CD8-positive, alpha-beta memory T cell (primary cell): ENCODE data around the gene CXorf66. TPM values are rescaled to one million over a fixed set of nuclear protein-coding genes. Genes with fewer than 3 reads are reported as not detected.

Source experiments
- CTCF ChIA-PET: fragments of 350-600 bp; sonication (Branson Sonifier 250); formaldehyde crosslinking; loops from one replicate; lab custom pipeline; 2021; ENCODE audit warnings: antibody characterized with exemption; lab: Charles Lee
- POLR2A ChIA-PET: fragments of 350-600 bp; sonication (Branson Sonifier 250); formaldehyde crosslinking; loops from one replicate; lab custom pipeline; 2021; ENCODE audit warnings: antibody characterized with exemption; lab: Charles Lee
- DNase-seq, 5 donors: peaks; one replicate each; pipeline versions ENCODE4 v3.0.0 to v3.0.0-alpha.2; 2020 to 2022; ENCODE audit warnings: mixed read lengths in 1 of 5
- H3K27ac ChIP-seq: one replicate; pipeline ENCODE4 v1.7.0; 2013; ENCODE audit warnings: low read depth, mild to moderate bottlenecking, low read length, moderate library complexity
- H3K27me3 ChIP-seq: 2 replicates; pipeline ENCODE4 v1.7.0; 2013; ENCODE audit warnings: low read length, mild to moderate bottlenecking; ENCODE audit not compliant: insufficient read depth, poor library complexity, severe bottlenecking
- H3K36me3 ChIP-seq: 2 replicates; pipeline ENCODE4 v1.7.0; 2013; ENCODE audit warnings: mild to moderate bottlenecking, low read length, moderate library complexity; ENCODE audit not compliant: insufficient read depth
- H3K4me1 ChIP-seq: 2 replicates; pipeline ENCODE4 v1.7.0; 2013; ENCODE audit warnings: mild to moderate bottlenecking, low read length, moderate library complexity; ENCODE audit not compliant: insufficient read depth
- H3K4me3 ChIP-seq: 2 replicates; pipeline ENCODE4 v1.7.0; 2013; ENCODE audit warnings: mild to moderate bottlenecking, low read length
- H3K9me3 ChIP-seq: 2 replicates; pipeline ENCODE4 v1.7.0; 2013; ENCODE audit warnings: mild to moderate bottlenecking, low read length
- H3K27ac Mint-ChIP-seq, 8 donors: one replicate each; pipeline ENCODE4 v1.8.0; 2020 to 2021; ENCODE audit warnings: mixed read lengths in 8 of 8, mild to moderate bottlenecking in 6 of 8, inconsistent platforms in 3 of 8, moderate library complexity in 3 of 8
- H3K27me3 Mint-ChIP-seq, 2 donors: one replicate each; pipeline ENCODE4 v1.8.0; 2020 to 2021; ENCODE audit warnings: mixed read lengths in 2 of 2, mild to moderate bottlenecking in 1 of 2, moderate library complexity in 1 of 2
- H3K36me3 Mint-ChIP-seq, 3 donors: one replicate each; pipeline ENCODE4 v1.8.0; 2020 to 2021; ENCODE audit warnings: mixed read lengths in 3 of 3, inconsistent platforms in 1 of 3, mild to moderate bottlenecking in 1 of 3
- H3K4me1 Mint-ChIP-seq, 3 donors: one replicate each; pipeline ENCODE4 v1.8.0; 2020 to 2021; ENCODE audit warnings: mixed read lengths in 3 of 3, inconsistent platforms in 1 of 3, mild to moderate bottlenecking in 1 of 3
- H3K4me3 Mint-ChIP-seq, 7 donors: one replicate each; pipeline ENCODE4 v1.8.0; 2020 to 2021; ENCODE audit warnings: mixed read lengths in 7 of 7, mild to moderate bottlenecking in 6 of 7, moderate library complexity in 4 of 7, inconsistent platforms in 2 of 7
- H3K9me3 Mint-ChIP-seq, 5 donors: one replicate each; pipeline ENCODE4 v1.8.0; 2020 to 2022; ENCODE audit warnings: mixed read lengths in 5 of 5, mild to moderate bottlenecking in 3 of 5, moderate library complexity in 2 of 5, inconsistent platforms in 1 of 5
- polyA plus RNA-seq: library from polyadenylated mRNA; unstranded; fragments of 300-500 nt; fragmentation: Illumina TruSeq; gene quantifications from one replicate; pipeline ENCODE4 v1.2.3, GENCODE V29; 2021
- total RNA-seq, 2 experiments: library from RNA; stranded (reverse); gene quantifications; one replicate each; pipeline ENCODE4 v1.2.3, GENCODE V29; 2021

The CXorf66 gene
- total and polyA plus RNA-seq, 3 experiments from 2014 or later: not detected

GRCh38 chrX:139932073-139932900 lies 33.0 kb downstream of the CXorf66 start:
- no peaks in the 10 kb centered on the region for H3K9me3 Mint-ChIP-seq
- peaks cover 9% of the 10 kb centered on the region for H3K4me1 ChIP-seq
- H3K4me3 ChIP-seq: peak overlapping the region; percentile 42
- H3K27me3 Mint-ChIP-seq: peaks cover 0 to 8% of the 10 kb centered on the region in 2 donors
- H3K36me3 ChIP-seq: no peaks in the 10 kb centered on the region
- H3K4me3 Mint-ChIP-seq: peak overlapping the region; percentile 89 to 99 (median 91)
- DNase-seq: peak in 4 of 5 donors; percentile 41 to 63 (median 48)
- H3K4me1 Mint-ChIP-seq: peaks cover 22 to 29% (median 27%) of the 10 kb centered on the region in 3 donors
- H3K9me3 ChIP-seq: no peaks in the 10 kb centered on the region
- peak overlapping the region; percentile 91 to 99 (median 95) for H3K27ac Mint-ChIP-seq
- CTCF ChIA-PET: no interaction called here
- H3K27ac ChIP-seq: peak overlapping the region; percentile 83
- H3K27me3 ChIP-seq: no peaks in the 10 kb centered on the region
- peaks cover 0 to 3% (median 0%) of the 10 kb centered on the region in 3 donors for H3K36me3 Mint-ChIP-seq
- POLR2A ChIA-PET: no interaction called here

- Mint-ChIP-seq H3K27me3 (peaks cover 0 to 8% of the 10 kb centered on the region in 2 donors), H3K36me3 (peaks cover 0 to 3% (median 0%) of the 10 kb centered on the region in 3 donors), H3K9me3 (no peaks in the 10 kb centered on the region), H3K4me3 (peak overlapping the region; percentile 78 to 92 (median 83)), H3K4me1 (peaks cover 25 to 31% (median 29%) of the 10 kb centered on the region in 3 donors), H3K27ac (peak overlapping the region in 7 of 8 donors; percentile 47 to 87 (median 72))
- Histone ChIP-seq H3K4me3 (peak overlapping the region; percentile 42), H3K27me3 (no peaks in the 10 kb centered on the region), H3K4me1 (peaks cover 9% of the 10 kb centered on the region), H3K36me3 (no peaks in the 10 kb centered on the region), H3K9me3 (no peaks in the 10 kb centered on the region), H3K27ac (peak overlapping the region; percentile 83)
- POLR2A ChIA-PET: no interaction called here
- DNase-seq: peak in 1 of 5 donors; percentile 24
- CTCF ChIA-PET: interaction anchor here (0.9 kb wide), 1 partner anchor 193 kb away, joined by 3 read pairs; no protein-coding TSS in a partner anchor
Observed at GRCh38 chrX:139931646-139932072, 33.7 kb downstream of the CXorf66 start.

- Mint-ChIP-seq H3K36me3 (peaks cover 0 to 3% (median 0%) of the 10 kb centered on the region in 3 donors), H3K9me3 (no peaks in the 10 kb centered on the region), H3K27ac (peak overlapping the region in 5 of 8 donors; percentile 47 to 87 (median 77)), H3K27me3 (peaks cover 0 to 8% of the 10 kb centered on the region in 2 donors), H3K4me3 (peak overlapping the region; percentile 78 to 92 (median 83)), H3K4me1 (peaks cover 25 to 32% (median 31%) of the 10 kb centered on the region in 3 donors)
- H3K4me3 ChIP-seq: peak overlapping the region; percentile 42
- H3K27ac ChIP-seq: peak overlapping the region; percentile 83
- no peaks in the 10 kb centered on the region for H3K36me3 ChIP-seq
- no peaks in the 10 kb centered on the region for H3K9me3 ChIP-seq
- POLR2A ChIA-PET: no interaction called here
- DNase-seq: peak in 4 of 5 donors; percentile 2 to 43 (median 17)
- H3K4me1 ChIP-seq: peaks cover 9% of the 10 kb centered on the region
- CTCF ChIA-PET: interaction anchor here (0.9 to 1.0 kb wide), 2 partner anchors 19 to 193 kb away, joined by 3 to 4 read pairs; no protein-coding TSS in a partner anchor
- H3K27me3 ChIP-seq: no peaks in the 10 kb centered on the region
Observed at GRCh38 chrX:139930916-139931645, 34.2 kb downstream of the CXorf66 start.

GRCh38 chrX:139930401-139930800 lies 34.9 kb downstream of the CXorf66 start:
- Mint-ChIP-seq H3K27ac (peak overlapping the region in 5 of 8 donors; percentile 39 to 87 (median 68)), H3K9me3 (no peaks in the 10 kb centered on the region), H3K27me3 (peaks cover 0 to 8% of the 10 kb centered on the region in 2 donors), H3K4me1 (peaks cover 25 to 39% (median 38%) of the 10 kb centered on the region in 3 donors), H3K36me3 (peaks cover 0 to 3% (median 0%) of the 10 kb centered on the region in 3 donors), H3K4me3 (peak overlapping the region; percentile 78 to 92 (median 83))
- Histone ChIP-seq H3K36me3 (no peaks in the 10 kb centered on the region), H3K27me3 (no peaks in the 10 kb centered on the region), H3K4me1 (peaks cover 9% of the 10 kb centered on the region), H3K27ac (no peak overlapping the region), H3K9me3 (no peaks in the 10 kb centered on the region), H3K4me3 (no peak overlapping the region)
- CTCF ChIA-PET: interaction anchor here (1.0 kb wide), 1 partner anchor 18 kb away, joined by 4 read pairs; no protein-coding TSS in a partner anchor
- DNase-seq: no peak
- POLR2A ChIA-PET: no interaction called here

GRCh38 chrX:139929876-139930275 lies 35.4 kb downstream of the CXorf66 start:
- no peak for DNase-seq
- Histone ChIP-seq H3K27me3 (no peaks in the 10 kb centered on the region), H3K27ac (no peak overlapping the region), H3K9me3 (no peaks in the 10 kb centered on the region), H3K36me3 (no peaks in the 10 kb centered on the region), H3K4me3 (no peak overlapping the region), H3K4me1 (peaks cover 9% of the 10 kb centered on the region)
- H3K4me1 Mint-ChIP-seq: peaks cover 27 to 43% (median 41%) of the 10 kb centered on the region in 3 donors
- H3K9me3 Mint-ChIP-seq: no peaks in the 10 kb centered on the region
- POLR2A ChIA-PET: no interaction called here
- H3K27me3 Mint-ChIP-seq: peaks cover 0 to 8% of the 10 kb centered on the region in 2 donors
- CTCF ChIA-PET: interaction anchor here (1.0 kb wide), 1 partner anchor 18 kb away, joined by 4 read pairs; no protein-coding TSS in a partner anchor
- H3K27ac Mint-ChIP-seq: peak overlapping the region in 1 of 8 donors; percentile 83
- peaks cover 0 to 3% (median 0%) of the 10 kb centered on the region in 3 donors for H3K36me3 Mint-ChIP-seq
- H3K4me3 Mint-ChIP-seq: peak overlapping the region; percentile 5 to 89 (median 83)

- H3K27me3 ChIP-seq: no peaks in the 10 kb centered on the region
- Mint-ChIP-seq H3K4me3 (no peak overlapping the region), H3K4me1 (peaks cover 25 to 55% (median 45%) of the 10 kb centered on the region in 3 donors), H3K27ac (peak overlapping the region in 1 of 8 donors; percentile 6), H3K9me3 (no peaks in the 10 kb centered on the region), H3K36me3 (peaks cover 0 to 10% (median 0%) of the 10 kb centered on the region in 3 donors), H3K27me3 (peaks cover 0 to 2% of the 10 kb centered on the region in 2 donors)
- POLR2A ChIA-PET: no interaction called here
- no peaks in the 10 kb centered on the region for H3K36me3 ChIP-seq
- H3K9me3 ChIP-seq: no peaks in the 10 kb centered on the region
- no peak overlapping the region for H3K4me3 ChIP-seq
- CTCF ChIA-PET: no interaction called here
- peaks cover 6% of the 10 kb centered on the region for H3K4me1 ChIP-seq
- H3K27ac ChIP-seq: no peak overlapping the region
- no peak for DNase-seq
Observed at GRCh38 chrX:139924696-139925095, 40.6 kb downstream of the CXorf66 start.

GRCh38 chrX:139924069-139924695 lies 41.1 kb downstream of the CXorf66 start:
- DNase-seq: no peak
- Histone ChIP-seq H3K27me3 (no peaks in the 10 kb centered on the region), H3K27ac (no peak overlapping the region), H3K4me1 (peaks cover 6% of the 10 kb centered on the region), H3K9me3 (no peaks in the 10 kb centered on the region), H3K4me3 (no peak overlapping the region), H3K36me3 (no peaks in the 10 kb centered on the region)
- Mint-ChIP-seq H3K27me3 (peaks cover 0 to 2% of the 10 kb centered on the region in 2 donors), H3K4me1 (peaks cover 22 to 50% (median 45%) of the 10 kb centered on the region in 3 donors), H3K9me3 (no peaks in the 10 kb centered on the region), H3K36me3 (peaks cover 0 to 10% (median 0%) of the 10 kb centered on the region in 3 donors), H3K4me3 (no peak overlapping the region), H3K27ac (peak overlapping the region in 1 of 8 donors; percentile 6)
- ChIA-PET CTCF (no interaction called here), POLR2A (no interaction called here)
